ENCODE measurements around the gene SIGLEC1. TPM values are rescaled to one million over a fixed set of nuclear protein-coding genes. Genes with fewer than 3 reads are reported as not detected.
A peak's percentile ranks its signal among the peaks of the same experiment; 100 is the strongest.

SIGLEC1 gene
- total and polyA plus RNA-seq, 2 donors (not counting 3 experiments of a cell fraction or from before 2014, with no cell fraction given), result not detected

DNA sequence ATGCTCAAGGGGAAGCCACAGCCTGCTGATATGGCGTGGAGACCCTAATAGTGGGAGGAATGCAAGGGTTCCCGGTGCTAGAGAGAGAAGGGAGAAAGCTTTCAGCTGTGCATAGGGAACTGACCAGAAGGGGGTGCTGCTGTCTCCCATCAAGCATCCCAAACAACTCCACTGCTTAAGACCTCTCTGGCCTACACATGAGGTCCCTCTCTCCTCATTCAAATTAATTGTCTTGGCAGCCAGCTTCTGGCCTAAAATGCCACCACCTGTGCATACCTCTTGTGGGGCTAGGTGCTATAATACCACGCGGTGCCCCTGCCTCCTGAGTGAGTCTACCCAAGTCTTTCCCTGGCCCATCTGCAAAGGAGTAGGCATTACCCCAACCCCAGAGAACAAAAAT, 40.7 kb upstream of the SIGLEC1 start:
- intact Hi-C loops (cut with micrococcal nuclease), result loop anchor here (1.0 to 5.0 kb wide), 5 partner anchors 15 to 102 kb away; partner anchors contain the start of gene SPEF1
- FAIRE-seq (peak; percentile 88), DNase-seq (ENCODE audit: low read depth, low spot score) (peak; percentile 66)
- no peaks in the 10 kb centered on the region for H3K27me3 ChIP-seq (ENCODE audit: control insufficient read depth in 2 of 2, insufficient read depth in 2 of 2, low read length in 2 of 2)
- no peaks in the 10 kb centered on the region for H3K79me2 ChIP-seq (ENCODE audit: control insufficient read depth, insufficient read depth, low read length)
- TF ChIP-seq CTCF (IDR thresholded peaks at IDR 0.05; ENCODE audit: extremely low read depth in 1 of 2, insufficient read depth in 1 of 2, low read depth in 1 of 2, low read length in 2 of 2) (peak; percentile 79 to 89), FOS (IDR thresholded peaks at IDR 0.05; ENCODE audit: borderline replicate concordance, insufficient read depth, low read length) (no peak), POLR2A (IDR thresholded peaks at IDR 0.05; ENCODE audit: low read depth, low read length) (peak; percentile 55)
- dilution Hi-C loops (cut with MboI; ENCODE audit: extremely low pct_ligation_motif_present, low sequenced_read_pairs), result no loop called here
- no peaks in the 10 kb centered on the region for H4K20me1 ChIP-seq (replicated peaks; ENCODE audit: control insufficient read depth, extremely low read depth, insufficient read depth, low read length)
- H3K36me3 ChIP-seq (ENCODE audit: control insufficient read depth in 2 of 2, extremely low read depth in 1 of 2, insufficient read depth in 2 of 2, low read length in 2 of 2), result peaks cover 0 to 10% of the 10 kb centered on the region in 2 experiments
- H3K9me3 ChIP-seq (replicated peaks; ENCODE audit: control insufficient read depth, insufficient read depth, low read length), result no peaks in the 10 kb centered on the region
- BruUV-seq (replicated peaks), result no TSS peak
- no peaks in the 10 kb centered on the region for H3K4me1 ChIP-seq (ENCODE audit: control insufficient read depth, extremely low read depth, insufficient read depth, low read length)
- ChIA-PET POLR2A (no interaction called here), CTCF (interaction anchor here (0.7 to 5.7 kb wide), 24 partner anchors 10 to 473 kb away, joined by 3 to 76 read pairs (median 7); partner anchors contain the start of genes ADISSP, AP5S1, CENPB and HSPA12B)
- H3K9me1 ChIP-seq (replicated peaks; ENCODE audit: control insufficient read depth, extremely low read depth, insufficient read depth, low read length), result no peaks in the 10 kb centered on the region
- no peak overlapping the region for H3K9ac ChIP-seq (replicated peaks; ENCODE audit: extremely low read depth, insufficient read depth, low read length)
- no peak overlapping the region for H3K4me2 ChIP-seq (ENCODE audit: insufficient read depth, low read length)
- H3K4me3 ChIP-seq (replicated peaks in 1 of 3; ENCODE audit: insufficient read depth in 1 of 3, low read depth in 1 of 3, low read length in 3 of 3), result no peak overlapping the region
- no peak overlapping the region for H2AFZ ChIP-seq (ENCODE audit: low read depth, low read length)
- no peak overlapping the region for H3K27ac ChIP-seq (ENCODE audit: insufficient read depth, low read depth, low read length)

DNA sequence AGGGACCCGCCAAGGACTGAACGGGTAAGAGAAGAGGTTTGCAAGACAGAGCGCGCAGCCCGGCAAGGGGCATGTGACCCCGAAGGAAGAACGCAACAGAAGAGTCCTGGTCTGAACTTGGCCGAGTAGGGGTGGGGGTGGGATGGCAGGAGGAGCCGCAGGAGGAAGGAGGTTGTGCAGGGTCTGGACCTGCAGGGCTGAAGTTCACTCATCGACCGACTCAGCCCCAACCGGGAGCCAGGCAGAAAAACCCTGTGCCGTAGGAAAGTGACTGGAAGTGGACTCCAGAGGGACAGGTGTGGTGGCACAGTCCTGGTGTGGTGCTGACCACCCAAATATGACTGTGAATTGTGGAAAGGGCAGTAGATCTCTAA, 40.0 kb upstream of the SIGLEC1 start:
- intact Hi-C loops (cut with micrococcal nuclease), result loop anchor here (5.0 kb wide), 1 partner anchor 75 kb away; no protein-coding TSS in a partner anchor
- FAIRE-seq, result no peak

More for the DNA sequence above, 40.0 kb upstream of the SIGLEC1 start:
- Histone ChIP-seq H3K79me2 (ENCODE audit: control insufficient read depth, insufficient read depth, low read length) (no peaks in the 10 kb centered on the region), H3K36me3 (ENCODE audit: control insufficient read depth in 2 of 2, extremely low read depth in 1 of 2, insufficient read depth in 2 of 2, low read length in 2 of 2) (peaks cover 0 to 10% of the 10 kb centered on the region in 2 experiments), H3K9me1 (replicated peaks; ENCODE audit: control insufficient read depth, extremely low read depth, insufficient read depth, low read length) (no peaks in the 10 kb centered on the region), H3K27me3 (ENCODE audit: control insufficient read depth in 2 of 2, insufficient read depth in 2 of 2, low read length in 2 of 2) (no peaks in the 10 kb centered on the region), H3K4me1 (ENCODE audit: control insufficient read depth, extremely low read depth, insufficient read depth, low read length) (no peaks in the 10 kb centered on the region), H2AFZ (ENCODE audit: low read depth, low read length) (no peak overlapping the region), H3K27ac (ENCODE audit: insufficient read depth, low read depth, low read length) (no peak overlapping the region), H3K4me3 (replicated peaks in 1 of 3; ENCODE audit: insufficient read depth in 1 of 3, low read depth in 1 of 3, low read length in 3 of 3) (no peak overlapping the region), H3K4me2 (ENCODE audit: insufficient read depth, low read length) (no peak overlapping the region), H3K9me3 (replicated peaks; ENCODE audit: control insufficient read depth, insufficient read depth, low read length) (no peaks in the 10 kb centered on the region), H4K20me1 (replicated peaks; ENCODE audit: control insufficient read depth, extremely low read depth, insufficient read depth, low read length) (no peaks in the 10 kb centered on the region), H3K9ac (replicated peaks; ENCODE audit: extremely low read depth, insufficient read depth, low read length) (no peak overlapping the region)
- dilution Hi-C loops (cut with MboI; ENCODE audit: extremely low pct_ligation_motif_present, low sequenced_read_pairs), result no loop called here
- ChIA-PET POLR2A (no interaction called here), CTCF (interaction anchor here (0.7 to 5.7 kb wide), 23 partner anchors 9 to 333 kb away, joined by 3 to 76 read pairs (median 7); partner anchors contain the start of genes ADISSP, AP5S1, CENPB and HSPA12B)
- BruUV-seq (replicated peaks), result no TSS peak
- TF ChIP-seq MAX (IDR thresholded peaks at IDR 0.05; ENCODE audit: insufficient read depth, insufficient read length) (no peak), EZH2 (IDR thresholded peaks at IDR 0.05; ENCODE audit: borderline replicate concordance, low read depth, low read length, severe bottlenecking) (no peak), GATA2 (IDR thresholded peaks at IDR 0.05; ENCODE audit: insufficient read depth, insufficient read length, low read depth, low read length) (no peak), FOS (IDR thresholded peaks at IDR 0.05; ENCODE audit: borderline replicate concordance, insufficient read depth, low read length) (no peak), POLR2A (IDR thresholded peaks at IDR 0.05; ENCODE audit: low read depth, low read length) (no peak), POLR2AphosphoS5 (IDR thresholded peaks at IDR 0.05; ENCODE audit: insufficient read depth, low read depth, low read length) (no peak), CTCF (IDR thresholded peaks at IDR 0.05; ENCODE audit: extremely low read depth in 1 of 2, insufficient read depth in 1 of 2, low read depth in 1 of 2, low read length in 2 of 2) (no peak), MYC (IDR thresholded peaks at IDR 0.05; ENCODE audit: low read depth, low read length) (no peak), JUN (IDR thresholded peaks at IDR 0.05; ENCODE audit: borderline replicate concordance, insufficient read depth, insufficient read length, low read depth) (no peak)
- no peak for DNase-seq (ENCODE audit: low read depth, low spot score)
